Osteoblast (primary cell): ENCODE measurements around the gene RBFOX2. TPM values are rescaled to one million over a fixed set of nuclear protein-coding genes. Genes with fewer than 3 reads are reported as not detected.

Source experiments
- DNase-seq: peaks from one replicate; pipeline ENCODE4 v3.0.0; 2011; ENCODE audit warnings: low spot score, mixed read lengths; ENCODE audit not compliant: insufficient read length; ENCODE audit errors: missing footprints
- H2AFZ ChIP-seq: 2 replicates; pipeline ENCODE4 v1.6.0; 2011; ENCODE audit warnings: mild to moderate bottlenecking, low read length
- H3K27ac ChIP-seq: 2 replicates; pipeline ENCODE4 v1.5.1; 2011; ENCODE audit warnings: mild to moderate bottlenecking, low read depth, low read length, moderate library complexity
- H3K27me3 ChIP-seq: 2 replicates; pipeline ENCODE4 v1.6.0; 2012; ENCODE audit warnings: mild to moderate bottlenecking, control low read depth, inconsistent platforms, low read length, moderate library complexity; ENCODE audit not compliant: insufficient read depth
- H3K36me3 ChIP-seq: 2 replicates; pipeline ENCODE4 v1.5.1; 2011; ENCODE audit warnings: mild to moderate bottlenecking, low read length, control low read depth, moderate library complexity; ENCODE audit not compliant: insufficient read depth
- H3K4me1 ChIP-seq: 2 replicates; pipeline ENCODE4 v1.5.1; 2011; ENCODE audit warnings: mild to moderate bottlenecking, low read length, control low read depth, moderate library complexity; ENCODE audit not compliant: insufficient read depth
- H3K4me2 ChIP-seq: 2 replicates; pipeline ENCODE4 v1.6.0; 2011; ENCODE audit warnings: mild to moderate bottlenecking, low read length; ENCODE audit not compliant: insufficient read depth
- H3K4me3 ChIP-seq: fragments of 200-600 bp; sonication (generic); 3 replicates; pipeline ENCODE4 v1.5.1; 2012; ENCODE audit warnings: mild to moderate bottlenecking, low read length, inconsistent platforms; ENCODE audit not compliant: insufficient read depth
- H3K79me2 ChIP-seq: 2 replicates; pipeline ENCODE4 v1.6.0; 2012; ENCODE audit warnings: mild to moderate bottlenecking, low read length, control low read depth, inconsistent platforms; ENCODE audit not compliant: insufficient read depth
- H3K9me3 ChIP-seq: 2 replicates; pipeline ENCODE4 v1.5.1; 2011; ENCODE audit warnings: low read depth, low read length, control low read depth
- H4K20me1 ChIP-seq: 2 replicates; pipeline ENCODE4 v1.6.0; 2012; ENCODE audit warnings: mild to moderate bottlenecking, low read length, control low read depth; ENCODE audit not compliant: insufficient read depth
- total RNA-seq: library from RNA; depleted of rRNA; stranded (reverse); fragments of >200 nt; gene quantifications from 2 replicates; pipeline ENCODE4 v1.2.3, GENCODE V29; 2012
- TF ChIP-seq, protein P1 (sequence below): IDR thresholded peaks from 2 replicates; pipeline ENCODE4 v1.5.1; 2011; ENCODE audit warnings: mild to moderate bottlenecking, low read depth, low read length, moderate library complexity; ENCODE audit errors: extremely low read depth

RBFOX2 gene
- total RNA-seq, 1 donor: 171 TPM

DNA sequence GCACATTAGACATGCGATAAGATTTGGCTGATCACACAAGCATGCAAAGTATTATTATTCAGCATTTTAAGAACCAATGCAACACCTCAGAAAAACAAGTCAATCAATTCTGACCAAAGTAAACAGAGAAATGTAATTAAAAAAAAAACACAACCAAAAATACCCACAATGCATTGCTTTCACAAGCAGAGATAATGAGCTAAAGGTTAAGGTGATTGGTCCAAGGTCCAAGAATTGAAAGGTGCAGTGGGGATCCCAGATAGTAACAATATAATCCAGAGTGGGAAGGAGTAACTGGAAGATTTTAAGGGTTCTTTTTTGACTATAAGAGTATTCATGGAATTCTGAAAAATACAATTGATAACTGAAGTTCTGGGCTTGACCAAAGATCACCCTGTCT lies 271.9 kb downstream of the RBFOX2 start:
- H3K79me2 ChIP-seq: peaks cover 2% of the 10 kb centered on the region
- no peaks in the 10 kb centered on the region for H3K9me3 ChIP-seq
- H3K4me3 ChIP-seq: no peak overlapping the region
- H3K27me3 ChIP-seq: no peaks in the 10 kb centered on the region
- H3K36me3 ChIP-seq: peaks cover 52% of the 10 kb centered on the region
- DNase-seq: no peak
- H3K4me2 ChIP-seq: no peak overlapping the region
- H4K20me1 ChIP-seq: no peaks in the 10 kb centered on the region
- H3K4me1 ChIP-seq: no peaks in the 10 kb centered on the region
- no peak overlapping the region for H3K27ac ChIP-seq
- TF ChIP-seq, protein P1, sequence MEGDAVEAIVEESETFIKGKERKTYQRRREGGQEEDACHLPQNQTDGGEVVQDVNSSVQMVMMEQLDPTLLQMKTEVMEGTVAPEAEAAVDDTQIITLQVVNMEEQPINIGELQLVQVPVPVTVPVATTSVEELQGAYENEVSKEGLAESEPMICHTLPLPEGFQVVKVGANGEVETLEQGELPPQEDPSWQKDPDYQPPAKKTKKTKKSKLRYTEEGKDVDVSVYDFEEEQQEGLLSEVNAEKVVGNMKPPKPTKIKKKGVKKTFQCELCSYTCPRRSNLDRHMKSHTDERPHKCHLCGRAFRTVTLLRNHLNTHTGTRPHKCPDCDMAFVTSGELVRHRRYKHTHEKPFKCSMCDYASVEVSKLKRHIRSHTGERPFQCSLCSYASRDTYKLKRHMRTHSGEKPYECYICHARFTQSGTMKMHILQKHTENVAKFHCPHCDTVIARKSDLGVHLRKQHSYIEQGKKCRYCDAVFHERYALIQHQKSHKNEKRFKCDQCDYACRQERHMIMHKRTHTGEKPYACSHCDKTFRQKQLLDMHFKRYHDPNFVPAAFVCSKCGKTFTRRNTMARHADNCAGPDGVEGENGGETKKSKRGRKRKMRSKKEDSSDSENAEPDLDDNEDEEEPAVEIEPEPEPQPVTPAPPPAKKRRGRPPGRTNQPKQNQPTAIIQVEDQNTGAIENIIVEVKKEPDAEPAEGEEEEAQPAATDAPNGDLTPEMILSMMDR: no peak
- H2AFZ ChIP-seq: no peak overlapping the region

- TF ChIP-seq, protein P1: no peak
- no peaks in the 10 kb centered on the region for H3K9me3 ChIP-seq
- H3K4me2 ChIP-seq: no peak overlapping the region
- no peak for DNase-seq
- peaks cover 10% of the 10 kb centered on the region for H3K4me1 ChIP-seq
- peaks cover 5% of the 10 kb centered on the region for H4K20me1 ChIP-seq
- peaks cover 5% of the 10 kb centered on the region for H3K79me2 ChIP-seq
- no peak overlapping the region for H3K27ac ChIP-seq
- no peak overlapping the region for H2AFZ ChIP-seq
- H3K4me3 ChIP-seq: no peak overlapping the region
- H3K27me3 ChIP-seq: no peaks in the 10 kb centered on the region
- peaks cover 32% of the 10 kb centered on the region for H3K36me3 ChIP-seq
Measured at GRCh38 chr22:35754761-35755160, 273.9 kb downstream of the RBFOX2 start.

DNA sequence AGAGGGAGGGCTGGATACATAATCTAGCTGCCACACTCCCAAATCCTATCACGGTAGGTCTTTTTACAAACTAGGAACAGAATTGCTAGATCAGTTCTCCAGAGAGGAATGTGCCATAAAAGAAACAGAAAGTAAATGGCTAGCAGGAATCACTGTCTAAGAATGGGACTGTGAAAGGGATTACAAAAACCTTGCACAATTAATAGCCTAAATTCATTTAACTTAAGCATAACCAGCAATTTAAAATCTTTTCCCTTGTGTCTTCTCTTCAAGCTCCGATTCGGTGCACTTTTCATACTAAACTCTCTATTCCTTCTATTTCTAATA lies 275.8 kb downstream of the RBFOX2 start:
- Histone ChIP-seq H2AFZ (no peak overlapping the region), H3K4me3 (no peak overlapping the region), H4K20me1 (peaks cover 5% of the 10 kb centered on the region), H3K36me3 (peaks cover 20% of the 10 kb centered on the region), H3K4me2 (no peak overlapping the region), H3K9me3 (no peaks in the 10 kb centered on the region), H3K27ac (no peak overlapping the region), H3K27me3 (no peaks in the 10 kb centered on the region), H3K79me2 (peaks cover 5% of the 10 kb centered on the region), H3K4me1 (peaks cover 13% of the 10 kb centered on the region)
- no peak for DNase-seq
- TF ChIP-seq, protein P1: no peak

GRCh38 chr22:35752006-35752862 lies 276.4 kb downstream of the RBFOX2 start:
- TF ChIP-seq, protein P1: no peak
- no peaks in the 10 kb centered on the region for H3K27me3 ChIP-seq
- peaks cover 5% of the 10 kb centered on the region for H4K20me1 ChIP-seq
- H3K4me3 ChIP-seq: no peak overlapping the region
- peaks cover 5% of the 10 kb centered on the region for H3K79me2 ChIP-seq
- no peak overlapping the region for H3K4me2 ChIP-seq
- no peak overlapping the region for H2AFZ ChIP-seq
- no peak overlapping the region for H3K27ac ChIP-seq
- H3K9me3 ChIP-seq: no peaks in the 10 kb centered on the region
- H3K36me3 ChIP-seq: peaks cover 20% of the 10 kb centered on the region
- DNase-seq: no peak
- peaks cover 18% of the 10 kb centered on the region for H3K4me1 ChIP-seq
